DND-41 (cell line): ENCODE data around the gene NSMF.

Experiments used
- ATAC-seq: fragments of 200-7000 bp; cut with Tn5 transposase; 3 replicates; pipeline ENCODE4 v1.9.1; 2021; ENCODE audit warnings: low read depth; ENCODE audit not compliant: insufficient read depth
- DNase-seq: peaks from one replicate; pipeline ENCODE4 v3.0.0-alpha.2; 2020
- H2AFZ ChIP-seq: 2 replicates; pipeline ENCODE4 v1.6.0; 2012; ENCODE audit warnings: low read depth, low read length
- H3K27ac ChIP-seq: 2 replicates; pipeline ENCODE4 v1.5.1; 2012; ENCODE audit warnings: low read length, inconsistent platforms
- H3K27me3 ChIP-seq: fragments of 200-600 bp; sonication (generic); 2 replicates; pipeline ENCODE4 v1.6.0; 2012; ENCODE audit warnings: low read length, mild to moderate bottlenecking, inconsistent platforms; ENCODE audit not compliant: insufficient read depth, poor library complexity
- H3K36me3 ChIP-seq: 2 replicates; pipeline ENCODE4 v1.5.1; 2012; ENCODE audit warnings: low read length, inconsistent platforms; ENCODE audit not compliant: insufficient read depth
- H3K4me1 ChIP-seq: 2 replicates; pipeline ENCODE4 v1.5.1; 2012; ENCODE audit warnings: mild to moderate bottlenecking, low read length; ENCODE audit not compliant: insufficient read depth
- H3K4me2 ChIP-seq: 2 replicates; pipeline ENCODE4 v1.6.0; 2012; ENCODE audit warnings: mild to moderate bottlenecking, moderate library complexity, low read length, inconsistent platforms; ENCODE audit not compliant: insufficient read depth
- H3K4me3 ChIP-seq, 2 experiments: fragments of 200-600 bp in 1 of 2; shearing (Covaris generic) in 1 of 2; 2 replicates each; pipeline ENCODE4 v1.5.1; 2012 to 2016; ENCODE audit warnings: inconsistent platforms in 2 of 2, low read length in 2 of 2, mild to moderate bottlenecking in 2 of 2, low read depth in 1 of 2, moderate library complexity in 1 of 2
- H3K79me2 ChIP-seq: 2 replicates; pipeline ENCODE4 v1.6.0; 2012; ENCODE audit warnings: low read length, inconsistent platforms; ENCODE audit not compliant: insufficient read depth
- H3K9ac ChIP-seq: 2 replicates; pipeline ENCODE4 v1.6.0; 2012; ENCODE audit warnings: low read depth, mild to moderate bottlenecking, inconsistent platforms, low read length, moderate library complexity
- H3K9me3 ChIP-seq: 2 replicates; pipeline ENCODE4 v1.5.1; 2012; ENCODE audit warnings: low read length, moderate library complexity, mild to moderate bottlenecking, inconsistent platforms; ENCODE audit not compliant: insufficient read depth, severe bottlenecking
- H4K20me1 ChIP-seq: 2 replicates; pipeline ENCODE4 v1.6.0; 2012; ENCODE audit warnings: low read length; ENCODE audit not compliant: insufficient read depth
- EZH2 ChIP-seq: IDR thresholded peaks from 3 replicates; pipeline ENCODE4 v1.6.1; 2012; ENCODE audit warnings: borderline replicate concordance, low read depth, mild to moderate bottlenecking, moderate library complexity, low read length, inconsistent platforms; ENCODE audit not compliant: severe bottlenecking
- TF ChIP-seq, protein P1 (sequence below): IDR thresholded peaks from 2 replicates; pipeline ENCODE4 v1.5.1; 2012; ENCODE audit warnings: borderline replicate concordance, low read length, moderate library complexity, mild to moderate bottlenecking; ENCODE audit not compliant: poor library complexity, severe bottlenecking; ENCODE audit errors: extremely low read depth

NSMF gene

GRCh38 chr9:137485343-137486140 is 26.4 kb upstream of the NSMF start:
- H2AFZ ChIP-seq: no peak overlapping the region
- no peak overlapping the region for H3K9ac ChIP-seq
- H4K20me1 ChIP-seq: 0 out of 2 replicates have a peak, but pooled peaks cover 10% of the 10 kb centered on the region
- no peak for ATAC-seq
- no peak overlapping the region for H3K4me3 ChIP-seq
- H3K4me2 ChIP-seq: no peak overlapping the region
- no peaks in the 10 kb centered on the region for H3K79me2 ChIP-seq
- H3K27ac ChIP-seq: no peak overlapping the region
- TF ChIP-seq EZH2: no peak
- TF ChIP-seq, protein P1, sequence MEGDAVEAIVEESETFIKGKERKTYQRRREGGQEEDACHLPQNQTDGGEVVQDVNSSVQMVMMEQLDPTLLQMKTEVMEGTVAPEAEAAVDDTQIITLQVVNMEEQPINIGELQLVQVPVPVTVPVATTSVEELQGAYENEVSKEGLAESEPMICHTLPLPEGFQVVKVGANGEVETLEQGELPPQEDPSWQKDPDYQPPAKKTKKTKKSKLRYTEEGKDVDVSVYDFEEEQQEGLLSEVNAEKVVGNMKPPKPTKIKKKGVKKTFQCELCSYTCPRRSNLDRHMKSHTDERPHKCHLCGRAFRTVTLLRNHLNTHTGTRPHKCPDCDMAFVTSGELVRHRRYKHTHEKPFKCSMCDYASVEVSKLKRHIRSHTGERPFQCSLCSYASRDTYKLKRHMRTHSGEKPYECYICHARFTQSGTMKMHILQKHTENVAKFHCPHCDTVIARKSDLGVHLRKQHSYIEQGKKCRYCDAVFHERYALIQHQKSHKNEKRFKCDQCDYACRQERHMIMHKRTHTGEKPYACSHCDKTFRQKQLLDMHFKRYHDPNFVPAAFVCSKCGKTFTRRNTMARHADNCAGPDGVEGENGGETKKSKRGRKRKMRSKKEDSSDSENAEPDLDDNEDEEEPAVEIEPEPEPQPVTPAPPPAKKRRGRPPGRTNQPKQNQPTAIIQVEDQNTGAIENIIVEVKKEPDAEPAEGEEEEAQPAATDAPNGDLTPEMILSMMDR: no peak
- H3K36me3 ChIP-seq: no peaks in the 10 kb centered on the region
- H3K9me3 ChIP-seq: no peaks in the 10 kb centered on the region
- no peaks in the 10 kb centered on the region for H3K4me1 ChIP-seq
- DNase-seq: no peak
- no peaks in the 10 kb centered on the region for H3K27me3 ChIP-seq

- Histone ChIP-seq H3K4me3 (no peak overlapping the region), H3K4me1 (no peaks in the 10 kb centered on the region), H3K79me2 (no peaks in the 10 kb centered on the region), H3K4me2 (no peak overlapping the region), H3K9me3 (no peaks in the 10 kb centered on the region), H3K27ac (no peak overlapping the region), H2AFZ (no peak overlapping the region), H3K9ac (no peak overlapping the region), H3K27me3 (no peaks in the 10 kb centered on the region), H4K20me1 (0 out of 2 replicates have a peak, but pooled peaks cover 10% of the 10 kb centered on the region), H3K36me3 (no peaks in the 10 kb centered on the region)
- ATAC-seq (no peak), DNase-seq (no peak)
- no peak for TF ChIP-seq EZH2
- TF ChIP-seq, protein P1: no peak
Measured at GRCh38 chr9:137484551-137485315, 25.6 kb upstream of the NSMF start.

DNA sequence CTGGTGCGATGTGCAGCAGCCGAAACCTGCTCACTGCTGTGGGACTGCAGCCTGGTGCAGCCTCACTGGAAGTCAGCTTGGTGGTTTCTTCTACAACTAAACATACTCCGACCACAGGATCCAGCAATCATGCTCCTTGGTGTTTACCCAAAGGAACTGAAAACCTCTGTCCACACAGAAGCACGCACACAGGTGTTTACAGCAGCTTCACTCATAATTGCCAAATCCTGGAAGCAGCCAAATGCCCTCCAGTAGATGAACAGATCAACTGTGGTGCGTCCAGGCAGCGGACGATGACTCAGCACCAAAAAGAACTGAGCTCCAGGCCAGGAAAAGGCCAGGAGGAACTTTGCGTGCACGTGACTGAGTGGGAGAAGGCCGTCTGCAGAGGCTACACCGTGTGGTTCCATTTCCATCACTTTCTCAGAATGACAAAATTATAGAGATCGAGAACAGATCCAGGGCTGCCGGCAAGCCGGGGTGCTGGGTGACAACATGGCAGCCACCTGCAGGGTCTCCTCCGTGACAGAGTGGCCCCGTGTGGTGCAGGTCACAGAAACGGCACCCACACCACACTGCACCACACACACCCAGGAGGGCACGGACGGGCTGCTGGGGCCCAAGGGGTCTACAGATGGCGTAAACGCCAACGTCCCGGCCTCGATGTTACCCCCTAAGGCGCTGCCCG is 23.1 kb upstream of the NSMF start:
- Histone ChIP-seq H3K4me3 (no peak overlapping the region), H3K9me3 (no peaks in the 10 kb centered on the region), H3K27me3 (no peaks in the 10 kb centered on the region), H3K79me2 (no peaks in the 10 kb centered on the region), H4K20me1 (0 out of 2 replicates have a peak, but pooled peaks cover 8% of the 10 kb centered on the region), H3K36me3 (no peaks in the 10 kb centered on the region), H3K9ac (no peak overlapping the region), H2AFZ (no peak overlapping the region), H3K4me2 (no peak overlapping the region), H3K27ac (no peak overlapping the region), H3K4me1 (no peaks in the 10 kb centered on the region)
- TF ChIP-seq, protein P1: no peak
- TF ChIP-seq EZH2: no peak
- no peak for DNase-seq
- ATAC-seq: no peak
